GM12874 (cell line): ENCODE data around the gene ARHGEF3.

Experiments
- TF ChIP-seq, protein P1 (sequence below): IDR thresholded peaks from 2 replicates; pipeline ENCODE4 v1.5.1; 2011; ENCODE audit warnings: low read depth, mild to moderate bottlenecking, control low read depth, low read length, moderate library complexity; ENCODE audit not compliant: insufficient read depth

The ARHGEF3 gene

DNA sequence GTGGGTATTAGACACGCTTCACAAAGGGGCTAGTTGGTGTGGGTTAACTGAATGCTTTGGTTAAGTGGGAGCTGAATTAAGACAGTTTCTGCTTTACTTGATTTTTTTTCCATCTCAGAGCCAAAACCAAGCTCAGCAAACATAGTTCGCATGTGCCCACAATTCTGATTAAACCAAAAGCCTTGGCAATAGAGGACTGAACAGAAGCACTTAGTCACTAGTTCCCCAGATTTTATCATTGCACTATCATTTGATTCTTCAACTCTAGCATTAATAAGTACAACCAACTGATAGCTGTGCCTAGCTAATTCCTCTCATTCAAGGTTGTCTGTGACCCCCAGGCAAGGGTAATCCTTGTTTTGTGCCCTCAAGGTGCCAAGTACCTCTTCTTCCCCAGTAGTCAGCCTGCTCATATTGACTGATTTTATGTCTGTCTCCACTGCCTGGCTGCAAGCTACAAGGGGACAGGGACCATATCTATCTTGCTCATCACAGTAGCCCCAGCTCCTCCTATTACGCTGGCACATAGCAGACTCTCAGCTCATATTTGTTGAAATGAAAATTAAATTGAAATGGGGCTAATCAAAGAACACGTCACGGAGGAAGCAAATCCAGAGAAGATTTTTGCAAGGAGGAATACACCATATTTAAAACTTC lies 9.9 kb upstream of the ARHGEF3 start:
- TF ChIP-seq, protein P1, sequence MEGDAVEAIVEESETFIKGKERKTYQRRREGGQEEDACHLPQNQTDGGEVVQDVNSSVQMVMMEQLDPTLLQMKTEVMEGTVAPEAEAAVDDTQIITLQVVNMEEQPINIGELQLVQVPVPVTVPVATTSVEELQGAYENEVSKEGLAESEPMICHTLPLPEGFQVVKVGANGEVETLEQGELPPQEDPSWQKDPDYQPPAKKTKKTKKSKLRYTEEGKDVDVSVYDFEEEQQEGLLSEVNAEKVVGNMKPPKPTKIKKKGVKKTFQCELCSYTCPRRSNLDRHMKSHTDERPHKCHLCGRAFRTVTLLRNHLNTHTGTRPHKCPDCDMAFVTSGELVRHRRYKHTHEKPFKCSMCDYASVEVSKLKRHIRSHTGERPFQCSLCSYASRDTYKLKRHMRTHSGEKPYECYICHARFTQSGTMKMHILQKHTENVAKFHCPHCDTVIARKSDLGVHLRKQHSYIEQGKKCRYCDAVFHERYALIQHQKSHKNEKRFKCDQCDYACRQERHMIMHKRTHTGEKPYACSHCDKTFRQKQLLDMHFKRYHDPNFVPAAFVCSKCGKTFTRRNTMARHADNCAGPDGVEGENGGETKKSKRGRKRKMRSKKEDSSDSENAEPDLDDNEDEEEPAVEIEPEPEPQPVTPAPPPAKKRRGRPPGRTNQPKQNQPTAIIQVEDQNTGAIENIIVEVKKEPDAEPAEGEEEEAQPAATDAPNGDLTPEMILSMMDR: no peak

DNA sequence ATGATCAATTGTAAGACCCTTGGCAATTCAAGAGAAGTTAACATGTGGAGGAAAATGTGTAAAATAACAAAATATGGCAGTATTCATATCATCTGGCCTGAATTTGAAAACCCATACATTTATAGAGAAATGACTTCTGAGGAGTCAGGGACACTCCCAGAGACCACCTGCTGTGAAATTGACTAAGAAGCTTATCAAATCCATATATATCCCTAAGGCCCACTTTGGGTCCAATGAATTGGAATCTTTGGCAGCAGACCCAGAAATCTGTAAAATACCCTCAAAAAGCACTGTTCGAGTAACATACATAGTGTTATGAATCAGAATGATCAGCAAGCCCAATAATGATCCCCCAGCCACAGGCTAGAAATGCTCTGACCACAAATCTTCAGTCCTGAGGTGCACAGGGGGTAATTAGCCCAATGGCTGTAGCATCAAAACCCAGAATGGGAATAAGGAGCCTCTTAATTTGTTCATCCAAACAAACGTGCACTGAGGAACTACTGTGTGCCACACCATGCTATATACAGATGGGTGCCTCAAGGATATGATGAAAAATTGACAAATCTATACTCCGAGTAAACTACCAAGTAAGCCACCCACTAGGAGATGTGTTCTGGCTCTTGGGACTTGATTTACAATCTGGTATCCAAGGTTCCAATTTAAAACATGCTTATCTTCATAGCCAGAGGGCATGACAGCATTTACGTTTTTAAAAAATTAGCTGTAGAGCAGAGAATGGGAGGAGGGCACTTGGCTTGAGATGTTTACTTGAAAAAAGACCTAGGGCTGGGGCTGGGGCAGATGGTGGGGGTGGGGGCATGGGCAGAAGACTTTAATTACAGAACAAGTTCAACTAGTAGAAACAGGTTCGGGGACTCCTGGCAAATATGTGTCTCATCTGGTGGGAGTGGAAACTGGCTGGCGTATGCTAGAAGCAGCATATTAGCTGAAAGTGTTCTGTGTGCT lies 9.1 kb upstream of the ARHGEF3 start:
- TF ChIP-seq, protein P1: no peak

DNA sequence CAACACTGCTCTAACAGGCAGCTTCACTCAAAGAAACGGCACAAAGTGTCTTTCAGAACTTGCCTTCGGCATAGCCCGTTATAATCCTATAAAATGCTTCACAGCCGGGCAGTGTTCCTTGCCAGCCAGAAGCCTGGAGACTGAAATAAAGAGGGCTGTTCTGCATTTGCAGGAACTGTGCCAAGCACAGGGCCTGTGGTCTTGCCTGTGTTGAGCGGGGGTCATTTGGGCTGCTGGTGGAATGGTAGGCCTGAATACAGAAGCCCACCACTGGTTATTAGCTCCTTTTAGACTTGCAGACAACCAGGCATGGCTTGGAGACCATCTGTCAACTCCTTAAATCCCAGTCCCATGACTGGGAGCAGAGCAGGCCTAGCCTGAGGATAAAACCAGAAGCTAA lies 4.7 kb upstream of the ARHGEF3 start:
- TF ChIP-seq, protein P1: no peak

DNA sequence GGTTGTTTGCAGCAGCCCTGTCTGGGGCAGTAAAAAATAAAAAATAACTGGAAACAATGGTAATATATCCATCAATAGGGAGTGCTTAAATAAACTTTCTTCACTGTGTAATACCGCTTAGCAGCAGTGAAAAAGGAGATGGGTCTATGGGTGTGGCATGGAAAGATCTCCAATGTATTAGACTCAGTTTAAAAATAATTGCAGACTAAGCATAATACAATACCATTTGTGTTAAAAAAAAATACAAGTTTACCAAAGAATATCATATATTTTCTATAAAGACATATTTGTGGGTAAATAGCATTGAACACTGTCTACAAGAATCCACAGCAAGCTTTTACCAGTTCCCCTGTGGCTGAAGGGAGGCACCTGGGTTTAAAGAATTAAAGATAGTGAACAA lies 1.0 kb upstream of the ARHGEF3 start:
- TF ChIP-seq, protein P1: no peak

DNA sequence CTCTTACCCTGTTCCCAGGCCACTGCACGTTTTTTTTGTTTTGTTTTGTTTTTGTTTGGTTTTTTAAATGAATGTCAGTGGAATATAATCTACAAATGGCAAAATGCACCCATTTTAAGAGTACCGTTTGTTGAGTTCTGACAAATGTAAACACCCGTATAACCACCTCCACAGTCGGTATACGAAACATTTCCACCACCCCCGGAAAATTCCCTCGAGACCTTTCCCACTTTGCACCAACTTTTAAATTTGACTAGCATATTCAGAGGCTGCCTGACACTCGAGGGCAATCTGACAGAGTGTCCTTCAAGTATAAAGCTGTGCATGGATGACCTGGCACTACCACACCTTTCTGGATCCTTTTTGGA lies 613 bp upstream of the ARHGEF3 start:
- TF ChIP-seq, protein P1: no peak

DNA sequence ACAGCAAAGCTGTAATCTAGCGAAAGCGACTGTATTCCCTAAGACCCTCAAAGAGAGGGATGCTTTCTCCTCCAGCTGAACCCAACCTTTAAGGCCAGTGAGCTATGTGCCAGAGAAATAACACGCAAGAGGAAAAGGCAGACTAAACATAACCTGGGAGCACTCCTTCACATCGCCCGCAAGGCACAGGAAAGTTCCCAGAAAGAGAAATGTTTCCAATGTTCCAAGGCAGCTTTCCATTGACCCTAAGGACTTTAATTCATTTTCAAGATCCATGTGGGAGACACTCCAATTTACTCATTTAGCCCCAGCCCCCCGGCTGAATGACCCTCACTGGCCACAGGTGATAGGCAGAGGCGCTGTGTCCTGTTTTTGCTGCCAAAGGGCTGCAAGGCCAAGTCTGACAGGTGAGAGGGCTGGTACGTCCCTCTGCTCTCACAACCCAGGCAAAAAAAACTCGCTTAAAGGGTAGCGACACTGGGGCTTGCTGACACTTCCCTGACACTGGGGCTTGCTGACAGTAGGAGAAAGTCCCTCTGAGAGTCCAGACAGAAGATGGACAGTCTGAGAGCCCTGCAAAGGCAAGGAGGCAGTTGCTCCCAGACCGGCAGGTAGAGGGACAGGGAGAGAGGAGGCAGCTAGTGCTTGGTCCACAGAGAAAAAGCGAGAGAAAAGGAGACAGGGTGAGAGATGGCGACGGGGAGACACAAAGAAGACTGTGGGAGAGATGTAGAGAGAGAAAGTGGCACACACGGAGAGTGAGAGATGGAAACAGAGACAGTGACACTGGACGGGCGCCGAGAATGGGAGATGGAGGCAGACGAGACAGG lies 702 bp downstream of the ARHGEF3 start:
- TF ChIP-seq, protein P1: no peak
